GM23338 (cell line): ENCODE data around the gene AZGP1. TPM values are rescaled to one million over a fixed set of nuclear protein-coding genes. Genes with fewer than 3 reads are reported as not detected.
A peak's percentile ranks its signal among the peaks of the same experiment; 100 is the strongest.

Experiments
- ATAC-seq: fragments of 200-7000 bp; cut with Tn5 transposase; 3 replicates; pipeline ENCODE4 v1.9.1; 2020
- DNase-seq: peaks from one replicate; pipeline ENCODE4 v3.0.0-alpha.2; 2015; ENCODE audit warnings: low spot score
- H2AFZ ChIP-seq: fragments of 200-600 bp; sonication (generic); 2 replicates; pipeline ENCODE4 v1.8.0; 2016; ENCODE audit warnings: antibody characterized with exemption, mild to moderate bottlenecking, moderate library complexity
- H3F3A ChIP-seq: fragments of 200-600 bp; sonication (generic); replicated peaks from 2 replicates; pipeline ENCODE4 v1.8.0; 2017; ENCODE audit warnings: antibody characterized with exemption, mixed run types, low read depth
- H3K27ac ChIP-seq: fragments of 200-600 bp; sonication (generic); 2 replicates; pipeline ENCODE4 v1.6.1; 2016; ENCODE audit warnings: low read depth
- H3K27me3 ChIP-seq: fragments of 200-600 bp; sonication (generic); 2 replicates; pipeline ENCODE4 v1.8.0; 2016; ENCODE audit warnings: mild to moderate bottlenecking, mixed run types, moderate library complexity; ENCODE audit not compliant: insufficient read depth
- H3K36me3 ChIP-seq: fragments of 200-600 bp; sonication (generic); 2 replicates; pipeline ENCODE4 v1.8.0; 2016; ENCODE audit warnings: mild to moderate bottlenecking; ENCODE audit not compliant: insufficient read depth
- H3K4me1 ChIP-seq: fragments of 200-600 bp; sonication (generic); 2 replicates; pipeline ENCODE4 v1.8.0; 2016; ENCODE audit warnings: mild to moderate bottlenecking, moderate library complexity; ENCODE audit not compliant: insufficient read depth
- H3K4me2 ChIP-seq: fragments of 200-600 bp; sonication (generic); 2 replicates; pipeline ENCODE4 v1.7.1; 2017; ENCODE audit warnings: mixed run types
- H3K4me3 ChIP-seq: fragments of 200-600 bp; sonication (generic); 2 replicates; pipeline ENCODE4 v1.6.1; 2016; ENCODE audit warnings: mixed run types
- H3K79me2 ChIP-seq: fragments of 200-600 bp; sonication (generic); replicated peaks from 2 replicates; pipeline ENCODE4 v1.8.0; 2017; ENCODE audit warnings: mild to moderate bottlenecking; ENCODE audit not compliant: insufficient read depth
- H3K9me2 ChIP-seq: fragments of 200-600 bp; sonication (generic); 2 replicates; pipeline ENCODE4 v1.8.0; 2017; ENCODE audit not compliant: insufficient read depth
- H4K20me1 ChIP-seq: fragments of 200-600 bp; sonication (generic); replicated peaks from 2 replicates; pipeline ENCODE4 v1.8.0; 2017; ENCODE audit warnings: mild to moderate bottlenecking; ENCODE audit not compliant: insufficient read depth
- H3K27ac Mint-ChIP-seq: 2 replicates; pipeline ENCODE4 v1.8.0; 2020; ENCODE audit warnings: inconsistent platforms, mild to moderate bottlenecking, moderate library complexity, mixed read lengths
- H3K27me3 Mint-ChIP-seq: 3 replicates; pipeline ENCODE4 v1.8.0; 2022; ENCODE audit warnings: low read depth, mild to moderate bottlenecking, moderate library complexity, mixed read lengths, inconsistent platforms; ENCODE audit not compliant: insufficient read depth, poor library complexity
- H3K36me3 Mint-ChIP-seq: 3 replicates; pipeline ENCODE4 v1.8.0; 2021; ENCODE audit warnings: low read depth, mild to moderate bottlenecking, inconsistent platforms, moderate library complexity, mixed read lengths
- H3K4me1 Mint-ChIP-seq: 3 replicates; pipeline ENCODE4 v1.8.0; 2020; ENCODE audit warnings: mild to moderate bottlenecking, inconsistent platforms, mixed read lengths
- H3K4me3 Mint-ChIP-seq: 3 replicates; pipeline ENCODE4 v1.8.0; 2021; ENCODE audit warnings: moderate library complexity, mild to moderate bottlenecking, inconsistent platforms, mixed read lengths
- H3K9me3 Mint-ChIP-seq: 3 replicates; pipeline ENCODE4 v1.8.0; 2020; ENCODE audit warnings: moderate library complexity, mild to moderate bottlenecking, inconsistent platforms, mixed read lengths
- CREB1 ChIP-seq: fragments of 250-450 bp; sonication (Bioruptor Pico); IDR thresholded peaks from 2 replicates; pipeline ENCODE4 v1.5.0; 2020; ENCODE audit warnings: low read depth, mild to moderate bottlenecking, moderate library complexity
- CTCF ChIP-seq, 2 experiments: fragments of 200-600 bp in 1 of 2; sonication (generic) in 1 of 2; conservative IDR thresholded peaks; 2 replicates each; pipeline versions ENCODE4 v1.5.1 to v1.6.1; 2016 to 2017; ENCODE audit warnings: antibody characterized with exemption in 2 of 2, low read depth in 2 of 2, mild to moderate bottlenecking in 2 of 2, moderate library complexity in 1 of 2
- EZH2 ChIP-seq: fragments of 200-600 bp; sonication (generic); IDR thresholded peaks from one replicate; pipeline ENCODE4 v1.8.0; 2017; ENCODE audit warnings: antibody characterized with exemption, mild to moderate bottlenecking, low read depth; ENCODE audit not compliant: unreplicated experiment
- EZH2phosphoT487 ChIP-seq: fragments of 200-600 bp; sonication (generic); IDR thresholded peaks from one replicate; pipeline ENCODE4 v1.8.1; 2018; ENCODE audit warnings: antibody characterized with exemption; ENCODE audit not compliant: unreplicated experiment
- JUNB ChIP-seq: IDR thresholded peaks from one replicate; pipeline ENCODE4 v1.6.1; 2016; ENCODE audit warnings: antibody characterized with exemption; ENCODE audit not compliant: unreplicated experiment
- NANOG ChIP-seq: IDR thresholded peaks from 2 replicates; pipeline ENCODE4 v1.6.1; 2016; ENCODE audit warnings: antibody characterized with exemption, borderline replicate concordance
- POLR2AphosphoS5 ChIP-seq: IDR thresholded peaks from 2 replicates; pipeline ENCODE4 v1.6.1; 2016; ENCODE audit warnings: antibody characterized with exemption, low read depth
- STAT1 ChIP-seq: IDR thresholded peaks from one replicate; pipeline ENCODE4 v1.6.1; 2016; ENCODE audit warnings: antibody characterized with exemption; ENCODE audit not compliant: unreplicated experiment
- ZNF114 ChIP-seq: fragments of 250-450 bp; sonication (Bioruptor Pico); IDR thresholded peaks from 2 replicates; pipeline ENCODE4 v1.5.0; 2020; ENCODE audit warnings: mild to moderate bottlenecking, moderate library complexity
- ZNF331 ChIP-seq: fragments of 250-450 bp; sonication (Bioruptor Pico); IDR thresholded peaks from 2 replicates; pipeline ENCODE4 v1.5.0; 2020; ENCODE audit warnings: low read depth, mild to moderate bottlenecking, moderate library complexity
- ZNF462 ChIP-seq: fragments of 250-450 bp; sonication (Bioruptor Pico); IDR thresholded peaks from 2 replicates; pipeline ENCODE4 v1.5.0; 2020; ENCODE audit warnings: mild to moderate bottlenecking, moderate library complexity
- polyA plus RNA-seq: library from polyadenylated mRNA; unstranded; fragments of >200 nt; fragmentation: Nextera tagmentation; extraction: Ambion mirVana; gene quantifications from 2 replicates; pipeline ENCODE4 v1.2.1, GENCODE V29; 2016
- total RNA-seq: library from RNA; depleted of rRNA; stranded (reverse); fragments of >200 nt; shearing (Covaris generic); gene quantifications from 2 replicates; pipeline ENCODE4 v1.2.3, GENCODE V29; 2014
- TF ChIP-seq, protein P1 (sequence below): IDR thresholded peaks from 2 replicates; pipeline ENCODE4 v1.6.1; 2016; ENCODE audit warnings: antibody characterized with exemption
- TF ChIP-seq, protein P2 (sequence below): IDR thresholded peaks from one replicate; pipeline ENCODE4 v1.6.1; 2018; ENCODE audit warnings: antibody characterized with exemption; ENCODE audit not compliant: unreplicated experiment

Gene AZGP1
- total and polyA plus RNA-seq, 2 experiments from 2014 or later = 0.17 to 1.3 TPM

DNA sequence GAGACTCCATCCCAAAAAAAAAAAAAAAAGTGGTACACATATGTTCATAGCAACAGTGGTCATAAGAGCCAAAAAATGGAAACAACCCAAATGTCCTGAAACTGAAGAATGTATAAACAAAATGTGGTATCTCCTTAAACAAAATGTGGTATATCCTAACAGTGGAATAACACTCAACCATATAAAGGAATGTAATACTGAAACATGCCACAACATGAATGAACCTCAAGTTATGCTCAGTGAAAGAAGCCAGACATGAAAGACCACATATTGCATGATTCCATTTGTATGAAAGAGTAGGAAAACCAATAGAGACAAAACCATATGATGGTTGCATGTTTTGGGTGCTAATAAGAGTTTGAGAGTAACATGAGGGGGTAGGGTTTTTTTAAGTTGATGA is 49.5 kb downstream of the AZGP1 start:
- Histone ChIP-seq H3K27me3 (no peaks in the 10 kb centered on the region), H3K4me2 (no peak overlapping the region), H3K27ac (no peak overlapping the region), H3K4me1 (peaks cover 9% of the 10 kb centered on the region), H3K9me2 (peaks cover 22% of the 10 kb centered on the region), H3K36me3 (no peaks in the 10 kb centered on the region), H2AFZ (peak overlapping the region; percentile 70; the same call in 1 of the 2 replicates), H4K20me1 (no peaks in the 10 kb centered on the region), H3K4me3 (no peak overlapping the region), H3K79me2 (no peaks in the 10 kb centered on the region), H3F3A (no peaks in the 10 kb centered on the region)
- H3K27ac Mint-ChIP-seq = no peak overlapping the region
- H3K4me3 Mint-ChIP-seq = no peak overlapping the region
- no peak for TF ChIP-seq POLR2AphosphoS5
- TF ChIP-seq, protein P1, sequence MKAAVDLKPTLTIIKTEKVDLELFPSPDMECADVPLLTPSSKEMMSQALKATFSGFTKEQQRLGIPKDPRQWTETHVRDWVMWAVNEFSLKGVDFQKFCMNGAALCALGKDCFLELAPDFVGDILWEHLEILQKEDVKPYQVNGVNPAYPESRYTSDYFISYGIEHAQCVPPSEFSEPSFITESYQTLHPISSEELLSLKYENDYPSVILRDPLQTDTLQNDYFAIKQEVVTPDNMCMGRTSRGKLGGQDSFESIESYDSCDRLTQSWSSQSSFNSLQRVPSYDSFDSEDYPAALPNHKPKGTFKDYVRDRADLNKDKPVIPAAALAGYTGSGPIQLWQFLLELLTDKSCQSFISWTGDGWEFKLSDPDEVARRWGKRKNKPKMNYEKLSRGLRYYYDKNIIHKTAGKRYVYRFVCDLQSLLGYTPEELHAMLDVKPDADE = no peak
- no peak for TF ChIP-seq STAT1
- no peak for TF ChIP-seq ZNF331 (CRISPR knock-in tag)
- TF ChIP-seq ZNF114 = no peak
- no peak for TF ChIP-seq NANOG
- TF ChIP-seq CTCF (conservative IDR thresholded peaks at IDR 0.05; ENCODE audit: low read depth in 2 of 2) = no peak
- TF ChIP-seq EZH2 = no peak
- TF ChIP-seq, protein P2, sequence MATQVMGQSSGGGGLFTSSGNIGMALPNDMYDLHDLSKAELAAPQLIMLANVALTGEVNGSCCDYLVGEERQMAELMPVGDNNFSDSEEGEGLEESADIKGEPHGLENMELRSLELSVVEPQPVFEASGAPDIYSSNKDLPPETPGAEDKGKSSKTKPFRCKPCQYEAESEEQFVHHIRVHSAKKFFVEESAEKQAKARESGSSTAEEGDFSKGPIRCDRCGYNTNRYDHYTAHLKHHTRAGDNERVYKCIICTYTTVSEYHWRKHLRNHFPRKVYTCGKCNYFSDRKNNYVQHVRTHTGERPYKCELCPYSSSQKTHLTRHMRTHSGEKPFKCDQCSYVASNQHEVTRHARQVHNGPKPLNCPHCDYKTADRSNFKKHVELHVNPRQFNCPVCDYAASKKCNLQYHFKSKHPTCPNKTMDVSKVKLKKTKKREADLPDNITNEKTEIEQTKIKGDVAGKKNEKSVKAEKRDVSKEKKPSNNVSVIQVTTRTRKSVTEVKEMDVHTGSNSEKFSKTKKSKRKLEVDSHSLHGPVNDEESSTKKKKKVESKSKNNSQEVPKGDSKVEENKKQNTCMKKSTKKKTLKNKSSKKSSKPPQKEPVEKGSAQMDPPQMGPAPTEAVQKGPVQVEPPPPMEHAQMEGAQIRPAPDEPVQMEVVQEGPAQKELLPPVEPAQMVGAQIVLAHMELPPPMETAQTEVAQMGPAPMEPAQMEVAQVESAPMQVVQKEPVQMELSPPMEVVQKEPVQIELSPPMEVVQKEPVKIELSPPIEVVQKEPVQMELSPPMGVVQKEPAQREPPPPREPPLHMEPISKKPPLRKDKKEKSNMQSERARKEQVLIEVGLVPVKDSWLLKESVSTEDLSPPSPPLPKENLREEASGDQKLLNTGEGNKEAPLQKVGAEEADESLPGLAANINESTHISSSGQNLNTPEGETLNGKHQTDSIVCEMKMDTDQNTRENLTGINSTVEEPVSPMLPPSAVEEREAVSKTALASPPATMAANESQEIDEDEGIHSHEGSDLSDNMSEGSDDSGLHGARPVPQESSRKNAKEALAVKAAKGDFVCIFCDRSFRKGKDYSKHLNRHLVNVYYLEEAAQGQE = no peak
- TF ChIP-seq EZH2phosphoT487 = no peak
- no peak for TF ChIP-seq JUNB
- TF ChIP-seq ZNF462 (CRISPR knock-in tag) = no peak
- no peak for TF ChIP-seq CREB1
- H3K36me3 Mint-ChIP-seq = peaks cover 21% of the 10 kb centered on the region
- peaks cover 7% of the 10 kb centered on the region for H3K27me3 Mint-ChIP-seq
- DNase-seq = no peak
- peaks cover 25% of the 10 kb centered on the region for H3K4me1 Mint-ChIP-seq
- H3K9me3 Mint-ChIP-seq = peaks cover 14% of the 10 kb centered on the region
- ATAC-seq = no peak
